Stimulated activated CD8-positive, alpha-beta memory T cell treated with anti-CD3 and anti-CD28 coated beads, Interleukin-4, amount 100 ng/mL, for 1 hour (primary cell): ENCODE data around the gene LMLN.
"Not testable (repeated sequence)": the region's sequence is repeated elsewhere in the genome, so short reads cannot be mapped to it uniquely, and the experiment has no call there.

Experiments used
- DNase-seq, 2 donors: peaks; one replicate each; pipeline ENCODE4 v3.0.0-alpha.2; 2020; ENCODE audit warnings: low read depth in 2 of 2, low spot score in 1 of 2

The LMLN gene

DNA sequence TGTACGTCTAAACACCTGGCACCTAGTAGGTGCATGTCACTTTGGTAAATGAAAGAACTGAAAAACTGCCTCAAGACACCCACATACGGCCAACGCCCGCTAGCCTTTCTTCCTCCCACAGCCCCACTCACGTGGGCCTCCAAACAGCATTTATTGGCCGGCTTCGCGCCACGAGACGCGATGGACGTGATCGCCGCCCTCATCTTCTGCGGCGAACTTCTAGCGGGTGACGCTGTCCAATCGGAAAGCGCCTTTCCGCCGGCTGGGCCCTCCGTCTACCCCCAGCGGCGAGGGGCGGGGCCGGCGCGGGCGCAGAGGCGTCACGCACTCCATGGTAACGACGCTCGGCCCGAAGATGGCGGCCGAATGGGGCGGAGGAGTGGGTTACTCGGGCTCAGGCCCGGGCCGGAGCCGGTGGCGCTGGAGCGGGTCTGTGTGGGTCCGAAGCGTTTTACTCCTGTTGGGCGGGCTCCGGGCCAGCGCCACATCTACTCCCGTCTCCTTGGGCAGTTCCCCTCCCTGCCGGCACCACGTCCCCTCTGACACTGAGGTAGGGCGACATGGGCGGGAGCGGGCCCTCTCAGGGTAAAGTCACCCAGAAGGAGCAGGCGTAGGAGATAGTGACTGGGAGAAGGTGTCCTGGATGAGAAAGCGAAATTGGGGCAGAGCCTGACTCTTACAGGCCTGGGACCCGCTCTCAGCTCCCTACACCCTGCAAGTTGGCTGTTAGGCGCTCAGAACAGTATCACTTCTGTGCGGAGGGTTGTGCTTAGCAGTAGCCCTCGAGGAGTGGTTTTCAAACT lies at the start of gene LMLN:
LMLN (plus strand) TSS at position 327 of the 803 bp plus-strand sequence; CDS start at position 356, 29 bp downstream.
- peak; percentile 75 to 89 for DNase-seq

GRCh38 chr3:197912741-197913476 lies 47.1 kb upstream of the LMLN start:
- no peak for DNase-seq

- no peak for DNase-seq
Observed at GRCh38 chr3:197913641-197914380, 46.2 kb upstream of the LMLN start.

GRCh38 chr3:197921429-197922275 lies 38.4 kb upstream of the LMLN start:
- not testable (repeated sequence) for DNase-seq

DNA sequence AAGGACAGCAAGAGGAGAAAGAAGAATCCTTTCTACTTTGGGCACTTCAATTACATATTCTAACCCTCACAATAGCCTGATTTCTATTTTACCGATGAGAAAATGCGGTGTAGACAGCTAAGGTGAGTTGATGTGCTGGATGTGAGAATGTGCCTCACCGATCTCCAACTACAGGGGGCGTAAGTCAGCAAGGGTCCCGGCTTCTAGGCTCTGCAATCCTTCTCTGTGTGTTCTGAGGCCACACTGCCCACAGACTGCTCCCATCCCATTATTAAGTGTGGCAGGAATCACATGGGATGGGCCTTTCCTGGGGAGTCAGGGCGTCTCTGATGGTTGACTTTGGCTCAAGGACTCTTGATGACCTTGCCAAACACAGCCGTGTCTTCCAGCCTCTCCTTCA lies 33.6 kb upstream of the LMLN start:
- DNase-seq, result no peak

GRCh38 chr3:197927578-197927977 lies 32.4 kb upstream of the LMLN start:
- DNase-seq, result not testable (repeated sequence)

GRCh38 chr3:197936819-197937384 lies 23.1 kb upstream of the LMLN start:
- no peak for DNase-seq

GRCh38 chr3:197940745-197941384 lies 19.2 kb upstream of the LMLN start:
- DNase-seq, result no peak

- DNase-seq, result no peak
Observed at GRCh38 chr3:197942956-197943556, 17.0 kb upstream of the LMLN start.

DNA sequence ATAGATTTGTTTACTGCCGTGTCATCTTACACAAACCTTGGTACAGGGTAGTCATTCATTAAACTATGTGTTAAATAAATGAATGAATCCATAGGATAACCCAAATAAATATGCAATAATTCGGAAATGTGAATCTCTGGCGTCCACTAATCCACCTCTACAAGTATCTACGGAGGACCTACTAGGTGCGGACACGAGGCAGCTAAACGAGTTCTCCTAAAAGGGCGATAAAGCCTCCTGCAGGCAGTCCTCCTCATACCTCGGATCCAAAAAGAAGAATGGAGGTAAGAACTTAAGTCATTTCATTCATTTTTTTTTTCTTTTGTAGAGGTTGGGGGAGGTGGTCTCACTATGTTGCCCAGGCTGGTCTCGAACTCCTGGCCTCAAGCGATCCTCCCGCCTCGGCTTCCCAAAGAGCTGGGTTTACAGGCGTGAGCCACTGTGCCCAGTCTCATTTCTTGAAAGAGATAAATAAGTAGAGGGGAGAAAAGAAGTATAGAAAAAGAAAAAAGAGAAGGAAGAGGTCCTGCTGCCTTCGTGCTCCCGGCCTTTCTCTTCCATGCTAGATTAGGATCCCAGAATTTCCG lies 10.7 kb upstream of the LMLN start:
- no peak for DNase-seq

GRCh38 chr3:197949778-197950676 lies 10.0 kb upstream of the LMLN start, which contains the start of gene RPL35A:
Gene RPL35A (plus strand): TSS chr3:197950190. CDS start chr3:197950968, 778 bp downstream.
- peak; percentile 65 to 72 for DNase-seq

- no peak for DNase-seq
Observed at GRCh38 chr3:197950677-197951061, 9.3 kb upstream of the LMLN start.

- no peak for DNase-seq
Observed at GRCh38 chr3:197951392-197951990, 8.5 kb upstream of the LMLN start.

DNA sequence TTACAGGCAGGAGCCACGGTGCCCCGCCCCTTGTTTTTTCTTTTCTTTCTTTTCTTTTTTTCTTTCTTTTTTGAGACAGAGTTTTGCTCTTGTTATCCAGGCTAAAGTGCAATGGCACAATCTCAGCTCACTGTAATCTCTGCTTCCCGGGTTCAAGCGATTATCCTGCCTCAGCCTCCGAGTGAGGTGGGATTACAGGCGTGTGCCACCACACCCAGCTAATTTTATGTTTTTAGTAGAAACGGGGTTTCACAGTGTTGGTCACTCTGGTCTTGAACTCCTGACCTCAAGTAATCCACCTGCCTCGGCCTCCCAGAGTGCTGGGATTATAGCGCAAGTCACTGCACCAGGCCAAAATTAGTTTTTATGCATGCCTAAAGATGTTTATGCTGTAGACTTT lies 7.6 kb upstream of the LMLN start:
- no peak for DNase-seq

DNA sequence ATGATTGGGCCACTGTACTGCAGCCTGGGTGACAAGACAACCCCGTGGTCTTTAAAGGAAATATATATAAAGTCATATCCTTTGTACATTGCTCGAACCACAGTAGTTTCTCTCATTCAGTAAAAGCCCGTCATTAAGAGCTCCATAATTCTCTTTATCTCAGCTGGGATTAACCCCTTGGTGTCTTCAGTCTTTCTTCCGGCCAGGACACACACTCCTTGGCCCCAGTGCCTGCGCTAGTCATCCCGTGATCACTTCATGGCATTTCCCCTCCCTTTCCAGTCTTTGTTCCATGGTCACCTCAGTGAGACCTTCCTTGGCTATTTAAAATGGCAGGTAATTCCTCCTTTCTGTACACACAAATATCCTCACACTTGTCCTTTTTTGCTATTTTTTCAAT lies 6.7 kb upstream of the LMLN start:
- no peak for DNase-seq

DNA sequence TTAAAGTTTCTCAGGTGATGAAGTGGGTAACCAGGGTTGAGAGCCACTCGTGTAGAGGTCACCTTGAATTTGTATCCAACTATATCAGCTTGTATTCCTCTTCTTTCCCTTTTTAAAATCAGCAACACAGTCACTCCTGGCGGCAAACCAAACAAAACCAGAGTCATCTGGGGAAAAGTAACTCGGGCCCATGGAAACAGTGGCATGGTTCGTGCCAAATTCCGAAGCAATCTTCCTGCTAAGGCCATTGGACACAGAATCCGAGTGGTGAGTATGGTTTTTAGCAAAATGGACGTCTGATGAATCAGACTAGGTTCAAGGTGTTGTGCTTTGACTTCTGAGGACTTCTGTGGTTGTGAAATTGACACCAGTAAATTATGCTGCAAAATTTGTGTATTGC lies 6.1 kb upstream of the LMLN start:
- DNase-seq, result no peak

DNA sequence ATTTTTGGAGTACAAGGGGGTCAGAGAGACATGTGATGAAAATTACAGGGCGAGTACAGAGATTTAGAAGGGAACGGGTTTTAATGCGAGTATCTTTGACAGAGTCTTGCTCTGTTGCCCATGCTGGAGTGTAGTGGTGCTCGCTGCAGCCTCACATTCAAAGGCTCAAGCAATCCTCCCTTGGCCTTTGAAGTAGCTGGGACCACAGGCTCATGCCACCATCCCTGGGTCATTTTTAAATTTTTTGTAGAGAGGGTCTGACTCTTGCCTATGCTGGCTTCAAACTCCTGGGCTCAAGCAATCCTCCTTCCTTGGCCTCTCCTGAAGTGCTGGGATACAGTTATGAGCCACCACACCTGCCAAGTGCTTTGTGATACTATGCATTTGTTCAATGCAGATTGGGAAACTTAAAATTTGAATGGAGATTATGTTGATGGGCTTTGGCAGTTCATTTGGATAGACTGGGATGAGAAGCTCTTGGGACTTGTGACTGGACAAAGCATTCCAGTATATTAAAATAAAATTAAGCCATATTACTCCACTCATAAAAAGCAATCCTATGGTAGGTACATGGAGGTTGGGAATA lies 4.0 kb upstream of the LMLN start:
- DNase-seq, result no peak
